ENCODE results near the gene SGSM2.

DNA sequence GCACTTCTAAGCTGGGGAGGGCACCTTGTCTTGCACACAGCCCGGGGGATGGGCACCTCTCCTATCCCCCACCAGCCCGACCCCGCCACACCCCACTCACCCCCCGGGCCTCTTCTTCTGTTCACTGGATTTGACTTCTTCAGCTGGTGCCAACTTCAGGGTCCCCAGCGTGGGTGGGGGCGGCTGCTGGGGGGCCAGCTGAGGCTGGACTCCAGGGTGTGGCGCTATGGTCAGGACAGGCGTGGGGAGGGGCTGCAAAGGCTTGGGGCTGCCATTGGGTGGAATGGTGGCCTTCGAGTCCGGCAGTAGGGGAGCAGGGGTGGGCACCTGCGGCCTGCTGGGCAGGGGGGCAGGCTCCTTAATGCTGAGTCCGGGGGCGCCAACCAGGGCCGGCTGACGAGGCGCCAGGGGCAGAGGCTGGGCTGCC, 57.5 kb downstream of the SGSM2 start:
- TF ChIP-seq EP300 (IDR thresholded peaks at IDR 0.05; ENCODE audit: borderline replicate concordance) (no peak), TAF1 (IDR thresholded peaks at IDR 0.05; ENCODE audit: low read depth) (no peak)
- TF ChIP-seq, protein P1, sequence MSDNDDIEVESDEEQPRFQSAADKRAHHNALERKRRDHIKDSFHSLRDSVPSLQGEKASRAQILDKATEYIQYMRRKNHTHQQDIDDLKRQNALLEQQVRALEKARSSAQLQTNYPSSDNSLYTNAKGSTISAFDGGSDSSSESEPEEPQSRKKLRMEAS (IDR thresholded peaks at IDR 0.05): no peak

Data from Ishikawa (cell line).